ENCODE measurements around the gene LYL1. TPM values are rescaled to one million over a fixed set of nuclear protein-coding genes. Genes with fewer than 3 reads are reported as not detected.

LYL1 gene
- total and polyA plus RNA-seq, 2 of the 13 experiments (the other 11 are each of a cell fraction or from before 2014, with no cell fraction given): 0.75 to 0.92 TPM

GRCh38 chr19:13116282-13117175 lies 13.9 kb upstream of the LYL1 start, which contains the start of gene TRMT1 (continued):
- TF ChIP-seq SALL1 (CRISPR knock-in tag; IDR thresholded peaks at IDR 0.05) (peak; percentile 91), ZFP36L2 (CRISPR knock-in tag; IDR thresholded peaks at IDR 0.05) (no peak), ZKSCAN1 (IDR thresholded peaks at IDR 0.05; ENCODE audit: low read length) (no peak), AKNA (CRISPR knock-in tag; IDR thresholded peaks at IDR 0.05; ENCODE audit: borderline replicate concordance) (no peak), RELA (CRISPR knock-in tag; IDR thresholded peaks at IDR 0.05) (no peak), FOXO1 (CRISPR knock-in tag; IDR thresholded peaks at IDR 0.05) (peak; percentile 67), POLR2AphosphoS5 (IDR thresholded peaks at IDR 0.05; ENCODE audit: low read depth, low read length) (peak; percentile 57; the same call in 1 of the 2 replicates), ERF (CRISPR knock-in tag; IDR thresholded peaks at IDR 0.05) (0 out of 2 replicates have a peak, but pooled peaks have one; percentile 47), PTBP1 (IDR thresholded peaks at IDR 0.05; ENCODE audit: low read depth, low read length, poor library complexity, severe bottlenecking) (peak; percentile 59), STAG1 (CRISPR knock-in tag; IDR thresholded peaks at IDR 0.05) (no peak), MLLT10 (CRISPR knock-in tag; IDR thresholded peaks at IDR 0.05) (no peak), GMEB2 (CRISPR knock-in tag; IDR thresholded peaks at IDR 0.05; ENCODE audit: low read depth) (no peak), ZSCAN29 (CRISPR knock-in tag; conservative IDR thresholded peaks at IDR 0.05) (peak; percentile 50; the same call in 1 of the 2 replicates), ZFP62 (CRISPR knock-in tag; IDR thresholded peaks at IDR 0.05) (no peak), ISX (CRISPR knock-in tag; conservative IDR thresholded peaks at IDR 0.05) (no peak), KDM5A (IDR thresholded peaks at IDR 0.05; ENCODE audit: borderline replicate concordance, low read length) (peak; percentile 100), ZNF768 (CRISPR knock-in tag; IDR thresholded peaks at IDR 0.05) (no peak; the same call in 1 of the 2 replicates), NR2C2 (CRISPR knock-in tag; IDR thresholded peaks at IDR 0.05; ENCODE audit: borderline replicate concordance) (peak; percentile 70; the same call in 1 of the 2 replicates), ZNF770 (CRISPR knock-in tag; IDR thresholded peaks at IDR 0.05) (0 out of 2 replicates have a peak, but pooled peaks have one; percentile 22), ZKSCAN5 (CRISPR knock-in tag; IDR thresholded peaks at IDR 0.05) (no peak), ZNF337 (CRISPR knock-in tag; IDR thresholded peaks at IDR 0.05; ENCODE audit: borderline replicate concordance, low read depth) (no peak), ZNF232 (CRISPR knock-in tag; IDR thresholded peaks at IDR 0.05; ENCODE audit: borderline replicate concordance) (peak; percentile 83; the same call in 1 of the 2 replicates)
